ENCODE data around the gene TICRR. TPM values are rescaled to one million over a fixed set of nuclear protein-coding genes. Genes with fewer than 3 reads are reported as not detected.

Gene TICRR
- total RNA-seq, 1 experiment from 2014 or later = 37.4 TPM

GRCh38 chr15:89611317-89611716, 36.0 kb downstream of the TICRR start:
- Mint-ChIP-seq H3K9me3 (no peaks in the 10 kb centered on the region), H3K27me3 (ENCODE audit: low read depth) (no peaks in the 10 kb centered on the region), H3K27ac (no peak overlapping the region), H3K36me3 (peaks cover 77% of the 10 kb centered on the region), H3K4me1 (no peaks in the 10 kb centered on the region), H3K4me3 (no peak overlapping the region)
- POLR2A ChIA-PET = no interaction called here
- no peak for DNase-seq (ENCODE audit: low spot score)
- TF ChIP-seq PRRX2 (CRISPR knock-in tag; IDR thresholded peaks at IDR 0.05) (no peak), CREM (CRISPR knock-in tag; IDR thresholded peaks at IDR 0.05) (no peak), TCF7 (CRISPR knock-in tag; IDR thresholded peaks at IDR 0.05; ENCODE audit: low read depth) (no peak), ZNF281 (CRISPR knock-in tag; IDR thresholded peaks at IDR 0.05) (no peak), ZNF425 (CRISPR knock-in tag; conservative IDR thresholded peaks at IDR 0.05) (no peak), FOXJ3 (CRISPR knock-in tag; IDR thresholded peaks at IDR 0.05; ENCODE audit: borderline replicate concordance) (no peak), OVOL2 (CRISPR knock-in tag; IDR thresholded peaks at IDR 0.05; ENCODE audit: borderline replicate concordance) (no peak), SOX15 (CRISPR knock-in tag; IDR thresholded peaks at IDR 0.05) (no peak), ATF3 (CRISPR knock-in tag; conservative IDR thresholded peaks at IDR 0.05) (no peak), CBFB (CRISPR knock-in tag; IDR thresholded peaks at IDR 0.05; ENCODE audit: low read depth) (no peak), ETV6 (CRISPR knock-in tag; IDR thresholded peaks at IDR 0.05) (no peak), GABPB1 (CRISPR knock-in tag; IDR thresholded peaks at IDR 0.05) (no peak), E2F4 (CRISPR knock-in tag; IDR thresholded peaks at IDR 0.05; ENCODE audit: borderline replicate concordance, low read depth) (no peak), HMGXB4 (CRISPR knock-in tag; IDR thresholded peaks at IDR 0.05) (no peak)
- CTCF ChIA-PET = interaction anchor here (1.4 to 1.6 kb wide), 2 partner anchors 36 to 119 kb away, joined by 4 to 5 read pairs; no protein-coding TSS in a partner anchor
- ATAC-seq = no peak

GRCh38 chr15:89613031-89613430, 37.8 kb downstream of the TICRR start:
- Mint-ChIP-seq H3K4me1 (no peaks in the 10 kb centered on the region), H3K36me3 (peaks cover 72% of the 10 kb centered on the region), H3K27me3 (ENCODE audit: low read depth) (no peaks in the 10 kb centered on the region), H3K4me3 (no peak overlapping the region), H3K27ac (no peak overlapping the region), H3K9me3 (no peaks in the 10 kb centered on the region)
- CTCF ChIA-PET = interaction anchor here (1.6 kb wide), 1 partner anchor 121 kb away, joined by 5 read pairs; no protein-coding TSS in a partner anchor
- POLR2A ChIA-PET = no interaction called here
- no peak for DNase-seq (ENCODE audit: low spot score)
- no peak for ATAC-seq
- TF ChIP-seq ESRRA (CRISPR knock-in tag; IDR thresholded peaks at IDR 0.05; ENCODE audit: borderline replicate concordance) = no peak
- TF ChIP-seq RELA (CRISPR knock-in tag; IDR thresholded peaks at IDR 0.05; ENCODE audit: borderline replicate concordance) = no peak
- no peak for TF ChIP-seq ETV6 (CRISPR knock-in tag; IDR thresholded peaks at IDR 0.05)
- no peak for TF ChIP-seq HMGA2 (CRISPR knock-in tag; IDR thresholded peaks at IDR 0.05)
- no peak for TF ChIP-seq NR2C2 (CRISPR knock-in tag; IDR thresholded peaks at IDR 0.05)
- no peak for TF ChIP-seq ATF3 (CRISPR knock-in tag; conservative IDR thresholded peaks at IDR 0.05)
- TF ChIP-seq JUN (CRISPR knock-in tag; IDR thresholded peaks at IDR 0.05) = no peak
- no peak for TF ChIP-seq TEAD4 (CRISPR knock-in tag; IDR thresholded peaks at IDR 0.05)
- TF ChIP-seq OVOL2 (CRISPR knock-in tag; IDR thresholded peaks at IDR 0.05; ENCODE audit: borderline replicate concordance) = no peak
- no peak for TF ChIP-seq NR3C1 (CRISPR knock-in tag; conservative IDR thresholded peaks at IDR 0.05; ENCODE audit: low read depth)
- no peak for TF ChIP-seq ATF1 (CRISPR knock-in tag; IDR thresholded peaks at IDR 0.05)
- TF ChIP-seq ZNF263 (CRISPR knock-in tag; IDR thresholded peaks at IDR 0.05; ENCODE audit: low read depth) = no peak
- no peak for TF ChIP-seq E2F1 (CRISPR knock-in tag; IDR thresholded peaks at IDR 0.05)
- TF ChIP-seq SMAD4 (CRISPR knock-in tag; IDR thresholded peaks at IDR 0.05) = no peak
- TF ChIP-seq MYBL2 (CRISPR knock-in tag; IDR thresholded peaks at IDR 0.05) = no peak
- no peak for TF ChIP-seq ZNF121 (CRISPR knock-in tag; IDR thresholded peaks at IDR 0.05)
- TF ChIP-seq CREM (CRISPR knock-in tag; IDR thresholded peaks at IDR 0.05) = no peak

Measured in WTC11 (cell line).